ENCODE data around the gene SORCS2. TPM values are rescaled to one million over a fixed set of nuclear protein-coding genes. Genes with fewer than 3 reads are reported as not detected.

Gene SORCS2
- polyA plus RNA-seq, 1 donor (not counting 4 experiments of a cell fraction or from before 2014, with no cell fraction given): 0.09 TPM

- TF ChIP-seq, protein P1, sequence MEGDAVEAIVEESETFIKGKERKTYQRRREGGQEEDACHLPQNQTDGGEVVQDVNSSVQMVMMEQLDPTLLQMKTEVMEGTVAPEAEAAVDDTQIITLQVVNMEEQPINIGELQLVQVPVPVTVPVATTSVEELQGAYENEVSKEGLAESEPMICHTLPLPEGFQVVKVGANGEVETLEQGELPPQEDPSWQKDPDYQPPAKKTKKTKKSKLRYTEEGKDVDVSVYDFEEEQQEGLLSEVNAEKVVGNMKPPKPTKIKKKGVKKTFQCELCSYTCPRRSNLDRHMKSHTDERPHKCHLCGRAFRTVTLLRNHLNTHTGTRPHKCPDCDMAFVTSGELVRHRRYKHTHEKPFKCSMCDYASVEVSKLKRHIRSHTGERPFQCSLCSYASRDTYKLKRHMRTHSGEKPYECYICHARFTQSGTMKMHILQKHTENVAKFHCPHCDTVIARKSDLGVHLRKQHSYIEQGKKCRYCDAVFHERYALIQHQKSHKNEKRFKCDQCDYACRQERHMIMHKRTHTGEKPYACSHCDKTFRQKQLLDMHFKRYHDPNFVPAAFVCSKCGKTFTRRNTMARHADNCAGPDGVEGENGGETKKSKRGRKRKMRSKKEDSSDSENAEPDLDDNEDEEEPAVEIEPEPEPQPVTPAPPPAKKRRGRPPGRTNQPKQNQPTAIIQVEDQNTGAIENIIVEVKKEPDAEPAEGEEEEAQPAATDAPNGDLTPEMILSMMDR (optimal IDR thresholded peaks at IDR 0.05 in 1 of 3, IDR thresholded peaks at IDR 0.05 in 1 of 3, conservative IDR thresholded peaks at IDR 0.05 in 1 of 3; ENCODE audit: extremely low read depth in 1 of 3, insufficient read depth in 2 of 3, low read length in 3 of 3): no peak
- no peak for TF ChIP-seq EZH2 (IDR thresholded peaks at IDR 0.05; ENCODE audit: low read length)
- FAIRE-seq (no peak), DNase-seq (ENCODE audit: low read depth, low spot score) (no peak)
- H3K9me3 ChIP-seq (ENCODE audit: control insufficient read depth, low read depth, low read length): peaks cover 2% of the 10 kb centered on the region
- no peaks in the 10 kb centered on the region for H3K36me3 ChIP-seq (ENCODE audit: control insufficient read depth in 2 of 2, extremely low read depth in 1 of 2, insufficient read depth in 2 of 2, low read length in 2 of 2)
- H3K9ac ChIP-seq (ENCODE audit: control insufficient read depth, extremely low read depth, insufficient read depth, low read length): no peak overlapping the region
- H3K4me3 ChIP-seq (ENCODE audit: control insufficient read depth in 2 of 3, extremely low read depth in 1 of 3, insufficient read depth in 2 of 3, low read depth in 1 of 3, low read length in 3 of 3): no peak overlapping the region
- no peaks in the 10 kb centered on the region for H4K20me1 ChIP-seq (ENCODE audit: control insufficient read depth, extremely low read depth, insufficient read depth, low read length)
- peaks cover 14% of the 10 kb centered on the region for H3K27me3 ChIP-seq (ENCODE audit: control insufficient read depth, extremely low read depth, insufficient read depth, low read length)
- H3K27ac ChIP-seq (ENCODE audit: control insufficient read depth, insufficient read depth, low read length): no peak overlapping the region
- dilution Hi-C loops (cut with MboI; ENCODE audit: extremely low pct_ligation_motif_present, low sequenced_read_pairs): no loop called here
- no peak overlapping the region for H2AFZ ChIP-seq (ENCODE audit: control insufficient read depth, low read length)
- H3K79me2 ChIP-seq (ENCODE audit: control insufficient read depth, insufficient read depth, low read length): no peaks in the 10 kb centered on the region
- H3K4me1 ChIP-seq (ENCODE audit: control insufficient read depth, extremely low read depth, insufficient read depth, low read length): peaks cover 7% of the 10 kb centered on the region
- no peaks in the 10 kb centered on the region for H3K9me1 ChIP-seq (ENCODE audit: control insufficient read depth, extremely low read depth, insufficient read depth, low read length)
- H3K4me2 ChIP-seq (ENCODE audit: control insufficient read depth, extremely low read depth, insufficient read depth, low read depth, low read length): no peak overlapping the region
These were observed 82.7 kb downstream of the SORCS2 start for GRCh38 chr4:7275067-7275466.

DNA sequence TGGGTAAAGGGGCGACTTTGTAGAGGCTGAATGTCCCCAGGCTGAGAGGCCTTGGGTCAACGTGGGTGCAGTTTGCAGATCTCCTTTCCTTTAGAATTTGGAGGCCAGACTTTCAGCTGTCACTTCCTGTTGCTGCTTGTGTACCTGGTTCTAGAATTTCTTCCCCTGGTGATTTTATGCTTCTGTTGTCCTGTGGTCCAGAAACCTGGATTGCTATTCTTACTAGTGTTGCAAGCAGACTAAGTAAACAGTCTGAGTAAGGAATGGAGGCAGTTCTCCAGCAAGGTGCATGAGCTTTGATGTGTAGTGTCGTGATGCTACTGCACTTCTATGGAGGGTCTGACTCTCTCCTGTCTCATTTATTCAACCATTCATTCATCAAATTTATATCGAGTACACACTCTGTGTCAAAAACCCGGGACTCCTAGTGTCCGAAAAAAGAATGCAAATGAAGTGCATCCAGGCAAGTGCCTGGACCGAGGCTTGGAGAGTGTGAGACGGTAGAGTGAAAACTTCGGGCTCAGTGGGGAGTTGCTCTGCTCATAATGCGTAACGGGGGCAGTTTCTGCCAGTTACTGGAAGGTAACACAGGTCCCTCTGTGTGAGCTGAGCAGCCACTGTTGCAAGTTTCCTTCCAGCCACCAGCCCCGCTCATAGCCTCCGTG lies 83.3 kb downstream of the SORCS2 start:
- peaks cover 14% of the 10 kb centered on the region for H3K27me3 ChIP-seq (ENCODE audit: control insufficient read depth, extremely low read depth, insufficient read depth, low read length)
- no peak overlapping the region for H2AFZ ChIP-seq (ENCODE audit: control insufficient read depth, low read length)
- no peak for FAIRE-seq
- H4K20me1 ChIP-seq (ENCODE audit: control insufficient read depth, extremely low read depth, insufficient read depth, low read length): no peaks in the 10 kb centered on the region
- peaks cover 13% of the 10 kb centered on the region for H3K4me1 ChIP-seq (ENCODE audit: control insufficient read depth, extremely low read depth, insufficient read depth, low read length)
- H3K9ac ChIP-seq (ENCODE audit: control insufficient read depth, extremely low read depth, insufficient read depth, low read length): no peak overlapping the region
- no peaks in the 10 kb centered on the region for H3K79me2 ChIP-seq (ENCODE audit: control insufficient read depth, insufficient read depth, low read length)
- no peaks in the 10 kb centered on the region for H3K9me1 ChIP-seq (ENCODE audit: control insufficient read depth, extremely low read depth, insufficient read depth, low read length)
- no peak for TF ChIP-seq EZH2 (IDR thresholded peaks at IDR 0.05; ENCODE audit: low read length)
- TF ChIP-seq, protein P1 (optimal IDR thresholded peaks at IDR 0.05 in 1 of 3, IDR thresholded peaks at IDR 0.05 in 1 of 3, conservative IDR thresholded peaks at IDR 0.05 in 1 of 3; ENCODE audit: extremely low read depth in 1 of 3, insufficient read depth in 2 of 3, low read length in 3 of 3): no peak
- no peak overlapping the region for H3K27ac ChIP-seq (ENCODE audit: control insufficient read depth, insufficient read depth, low read length)
- no peaks in the 10 kb centered on the region for H3K36me3 ChIP-seq (ENCODE audit: control insufficient read depth in 2 of 2, extremely low read depth in 1 of 2, insufficient read depth in 2 of 2, low read length in 2 of 2)
- dilution Hi-C loops (cut with MboI; ENCODE audit: extremely low pct_ligation_motif_present, low sequenced_read_pairs): no loop called here
- no peak overlapping the region for H3K4me3 ChIP-seq (ENCODE audit: control insufficient read depth in 2 of 3, extremely low read depth in 1 of 3, insufficient read depth in 2 of 3, low read depth in 1 of 3, low read length in 3 of 3)
- DNase-seq (ENCODE audit: low read depth, low spot score): no peak
- H3K4me2 ChIP-seq (ENCODE audit: control insufficient read depth, extremely low read depth, insufficient read depth, low read depth, low read length): no peak overlapping the region
- peaks cover 2% of the 10 kb centered on the region for H3K9me3 ChIP-seq (ENCODE audit: control insufficient read depth, low read depth, low read length)

Measured in keratinocyte (primary cell).